SKM-1 treated with dmso at 0.1 percent for 144 hours (cell line): Measurements from ENCODE around the gene GLT6D1.
"Not testable (repeated sequence)": the region's sequence is repeated elsewhere in the genome, so short reads cannot be mapped to it uniquely, and the experiment has no call there.

Source experiments
- DNase-seq: peaks from one replicate; lab custom pipeline; 2025; ENCODE audit not compliant: unreplicated experiment; lab: John Stamatoyannopoulos, UW

The GLT6D1 gene, protein sequence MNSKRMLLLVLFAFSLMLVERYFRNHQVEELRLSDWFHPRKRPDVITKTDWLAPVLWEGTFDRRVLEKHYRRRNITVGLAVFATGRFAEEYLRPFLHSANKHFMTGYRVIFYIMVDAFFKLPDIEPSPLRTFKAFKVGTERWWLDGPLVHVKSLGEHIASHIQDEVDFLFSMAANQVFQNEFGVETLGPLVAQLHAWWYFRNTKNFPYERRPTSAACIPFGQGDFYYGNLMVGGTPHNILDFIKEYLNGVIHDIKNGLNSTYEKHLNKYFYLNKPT

GRCh38 chr9:135639196-135639595, at the start of gene GLT6D1:
Gene GLT6D1, minus strand, starts transcription at chr9:135639540. Its CDS starts 353 bp downstream, at chr9:135639187.
- no peak for DNase-seq

GRCh38 chr9:135689011-135689410, 49.7 kb upstream of the GLT6D1 start:
- no peak for DNase-seq

GRCh38 chr9:135687216-135687615, 47.9 kb upstream of the GLT6D1 start:
- no peak for DNase-seq

DNA sequence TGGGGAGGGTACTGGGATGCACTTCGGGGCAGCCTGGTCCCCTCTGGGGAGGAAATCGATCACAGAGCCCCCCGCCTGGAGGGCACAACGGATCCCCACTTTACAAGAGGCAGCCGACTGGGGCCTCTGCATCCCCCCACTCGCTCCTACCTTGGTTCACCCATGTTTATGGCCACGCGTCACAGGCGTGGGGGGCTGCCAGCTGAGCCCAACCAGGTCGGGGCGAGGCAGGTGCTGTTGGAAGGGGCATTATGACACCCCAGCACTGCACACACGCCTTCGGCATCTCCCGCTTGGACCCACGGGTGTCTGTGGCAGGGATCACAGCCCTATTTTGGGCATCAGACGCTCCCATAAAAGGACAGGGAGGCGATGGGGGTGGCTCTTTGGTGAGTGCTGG, 45.4 kb upstream of the GLT6D1 start:
- no peak for DNase-seq

- no peak for DNase-seq
Measured at GRCh38 chr9:135683401-135684034, 44.2 kb upstream of the GLT6D1 start.

- DNase-seq: no peak
Measured at GRCh38 chr9:135681161-135681560, 41.8 kb upstream of the GLT6D1 start.

DNA sequence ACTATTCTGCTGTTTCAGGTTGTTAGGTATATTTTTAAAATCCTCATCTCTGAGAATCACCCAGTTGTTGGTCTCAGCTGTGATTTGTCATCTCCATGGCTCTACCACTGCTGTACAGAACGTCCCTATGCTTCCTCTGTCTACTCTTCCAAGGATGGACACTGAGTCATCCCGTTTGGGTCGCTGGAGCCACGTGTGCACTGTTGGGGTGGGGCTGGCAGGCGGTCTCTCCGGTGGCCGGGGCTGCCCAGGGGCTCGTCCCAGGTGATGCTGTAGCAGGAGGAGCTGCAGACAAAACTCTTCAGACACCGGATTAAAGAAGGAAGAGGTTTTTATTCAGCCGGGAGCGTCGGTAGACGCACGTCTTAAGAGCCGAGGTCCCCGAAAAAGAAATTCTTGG, 40.7 kb upstream of the GLT6D1 start:
- no peak for DNase-seq

DNA sequence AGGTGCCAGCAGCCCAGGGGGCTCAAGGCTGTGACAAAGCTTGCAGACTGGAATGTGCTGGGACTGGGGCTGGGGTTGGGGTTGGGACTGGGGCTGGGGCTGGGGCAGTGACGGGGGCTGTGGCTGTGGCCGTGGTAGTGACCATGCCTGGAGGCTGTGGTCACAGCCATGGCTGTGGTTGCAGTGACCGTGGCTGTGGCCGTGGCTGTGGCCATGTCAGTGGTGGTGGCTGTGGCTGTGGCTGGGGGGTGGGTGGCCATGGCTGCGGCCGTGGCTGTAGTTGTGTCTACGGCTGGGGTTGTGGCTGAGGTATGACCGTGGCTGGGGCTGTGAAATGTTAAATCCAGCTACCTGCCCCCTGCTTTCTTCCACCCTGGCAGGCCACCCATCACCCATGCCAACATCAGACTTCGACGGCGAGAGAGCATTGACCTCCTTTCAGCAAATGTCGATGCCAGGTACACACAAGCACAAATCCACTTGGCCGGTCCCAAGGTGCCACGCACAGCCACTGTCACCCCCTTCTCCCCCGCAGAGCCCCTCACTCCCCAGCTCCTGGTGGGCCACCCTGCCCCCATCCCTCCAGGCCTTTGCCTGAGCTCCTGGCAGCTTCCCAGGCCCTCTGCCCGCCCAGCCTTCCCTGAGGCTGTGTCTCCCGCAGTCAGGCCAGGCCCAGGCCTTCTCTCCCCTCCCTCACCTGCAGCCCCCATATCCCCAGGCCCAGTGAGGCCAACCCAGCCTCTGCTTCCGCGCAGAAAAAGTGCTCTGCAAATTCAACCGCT, 39.1 kb upstream of the GLT6D1 start:
- DNase-seq: no peak

DNA sequence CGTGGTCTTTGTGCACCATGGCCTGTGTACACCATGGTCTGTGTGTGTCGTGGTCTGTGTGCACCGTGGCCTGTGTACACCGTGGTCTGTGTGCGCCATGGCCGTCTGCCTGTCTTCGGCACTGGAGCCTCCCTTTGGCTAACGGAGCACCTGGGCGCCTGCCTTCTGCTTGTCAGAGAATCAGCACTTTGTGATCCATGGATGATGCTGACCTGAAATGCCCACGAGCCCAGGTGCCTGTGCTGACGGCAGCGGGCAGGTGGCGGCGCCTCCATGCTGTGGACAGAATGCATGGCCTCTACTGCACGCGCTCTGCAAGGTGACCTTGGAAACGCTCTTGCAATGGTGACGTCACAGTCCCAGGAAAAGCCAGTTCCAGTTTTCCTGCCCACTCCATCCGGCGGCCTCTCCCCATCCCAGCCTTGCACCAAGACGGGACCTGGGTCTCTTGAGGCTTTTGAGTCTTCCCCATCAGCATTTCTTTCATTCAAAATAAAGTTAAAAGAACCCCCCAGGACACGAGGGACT, 38.4 kb upstream of the GLT6D1 start:
- DNase-seq: no peak

GRCh38 chr9:135676891-135677290, 37.6 kb upstream of the GLT6D1 start:
- no peak for DNase-seq

DNA sequence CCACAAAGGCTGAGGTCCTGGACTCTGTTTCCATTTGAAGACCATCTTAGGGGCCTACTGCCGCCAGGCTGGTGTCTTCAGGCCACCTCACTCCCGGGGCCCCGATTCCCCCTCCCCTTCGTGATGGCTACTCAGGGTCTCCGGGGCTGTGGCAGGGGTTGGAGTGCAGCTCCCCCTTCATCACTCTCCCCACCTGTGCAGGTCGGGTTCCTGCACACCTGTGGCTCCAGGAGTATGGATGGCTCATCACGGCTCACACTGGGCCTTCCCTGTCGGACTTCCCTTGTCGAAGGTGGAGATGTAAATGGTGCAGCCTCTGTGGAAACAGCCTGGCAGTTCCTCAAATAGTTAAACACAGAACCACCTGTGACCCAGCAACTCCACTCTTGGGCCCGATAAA, 35.6 kb upstream of the GLT6D1 start:
- no peak for DNase-seq

DNA sequence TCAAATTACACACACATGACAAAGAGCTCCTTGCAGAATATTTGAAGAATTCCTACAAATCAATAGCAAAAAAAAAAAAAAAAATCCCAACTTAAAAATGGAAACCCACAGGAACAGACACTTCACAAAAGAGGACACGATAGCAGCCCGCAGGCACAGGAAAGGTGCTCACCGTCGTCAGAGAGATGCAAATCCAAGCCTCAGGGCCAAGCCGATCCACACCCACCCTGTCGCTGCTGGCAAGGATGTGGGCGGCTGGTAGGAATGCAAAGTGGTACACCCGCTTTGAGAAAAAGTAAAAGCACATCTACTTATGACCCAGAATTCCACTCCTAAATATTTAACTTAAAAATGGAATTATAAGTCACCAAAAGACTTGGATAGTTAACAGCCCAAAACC, 34.6 kb upstream of the GLT6D1 start:
- DNase-seq: no peak

DNA sequence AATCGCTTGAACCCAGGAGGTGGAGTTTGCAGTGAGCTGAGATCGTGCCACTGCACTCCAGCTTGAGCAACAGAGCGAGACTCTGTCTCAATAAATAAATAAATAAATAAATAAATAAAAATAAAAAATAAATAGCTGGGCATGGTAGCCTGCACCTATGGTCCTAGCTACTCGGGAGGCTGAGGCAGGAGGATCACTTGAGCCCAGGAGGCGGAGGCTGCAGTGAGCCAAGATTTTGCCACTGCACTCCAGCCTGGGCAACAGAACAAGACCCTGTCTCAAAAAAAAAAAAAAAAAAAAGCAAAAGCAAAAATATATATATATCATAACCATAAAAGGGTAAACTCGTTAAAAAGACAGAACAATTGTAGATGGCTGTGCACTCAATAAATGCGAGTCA, 33.4 kb upstream of the GLT6D1 start:
- not testable (repeated sequence) for DNase-seq

DNA sequence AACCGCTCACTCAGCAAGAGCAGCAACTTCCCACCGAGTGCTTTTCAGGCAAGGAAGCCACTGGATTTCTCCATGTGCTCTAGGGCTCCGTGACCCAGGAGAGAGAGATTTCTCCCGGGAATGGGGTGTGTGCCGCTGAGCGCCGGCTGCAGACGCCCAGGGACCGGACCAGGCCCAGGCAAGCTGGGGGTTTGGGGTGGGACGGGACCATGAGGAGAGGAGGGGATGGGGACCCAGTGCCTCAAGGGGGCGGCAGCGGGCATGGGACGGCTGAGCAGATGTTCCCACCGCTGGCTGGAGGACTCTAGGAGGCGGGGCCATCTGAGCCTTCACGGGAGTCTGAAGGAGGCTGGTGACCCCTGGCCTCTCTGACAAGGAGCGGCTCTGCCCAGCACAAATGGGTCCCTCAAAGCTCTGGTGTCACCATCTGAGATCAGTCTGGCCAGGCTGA, 32.3 kb upstream of the GLT6D1 start:
- DNase-seq: no peak

DNA sequence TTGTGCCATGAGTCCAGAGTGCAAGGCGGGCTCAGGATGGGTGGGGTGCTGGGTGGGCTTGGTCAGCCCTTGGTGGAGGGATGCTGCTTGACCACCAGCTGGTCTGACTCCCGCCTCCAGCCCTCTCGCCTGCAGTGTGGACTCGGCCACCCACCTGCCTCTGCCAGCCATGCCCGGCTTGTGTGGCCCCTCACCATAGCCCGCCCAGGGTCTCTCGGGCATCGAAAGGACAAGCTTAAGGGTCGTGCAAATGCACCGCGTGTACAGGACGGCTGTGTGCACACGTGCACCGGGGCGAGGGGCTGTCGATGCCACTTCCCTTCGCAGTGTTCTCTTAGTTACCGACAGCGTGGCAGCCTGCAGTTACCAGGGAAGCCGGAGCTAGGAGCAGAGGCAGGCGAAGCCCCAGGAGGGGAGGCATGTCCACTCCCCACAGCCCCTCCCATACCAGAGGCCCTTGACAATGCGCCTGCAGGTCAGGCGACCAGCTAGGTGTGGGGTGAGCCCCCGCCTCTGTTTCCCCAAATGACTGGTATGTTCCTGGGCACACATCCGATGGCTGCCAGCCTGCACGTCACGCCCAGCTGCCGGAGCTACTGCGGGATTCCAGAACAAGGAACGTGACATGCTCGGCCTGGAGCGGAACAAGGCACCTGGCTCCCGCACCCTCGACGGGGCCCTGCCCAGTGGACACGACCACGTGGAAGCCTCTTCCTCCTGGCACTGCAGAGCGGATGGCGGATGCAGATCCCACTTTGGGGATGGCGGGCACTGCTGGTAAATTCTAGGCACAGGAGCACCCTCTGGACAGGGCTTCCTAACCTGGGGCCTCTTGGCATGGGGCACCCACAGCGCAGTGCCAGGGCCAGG, 31.6 kb upstream of the GLT6D1 start:
- no peak for DNase-seq

- DNase-seq: no peak
Measured at GRCh38 chr9:135669616-135670285, 30.4 kb upstream of the GLT6D1 start.

DNA sequence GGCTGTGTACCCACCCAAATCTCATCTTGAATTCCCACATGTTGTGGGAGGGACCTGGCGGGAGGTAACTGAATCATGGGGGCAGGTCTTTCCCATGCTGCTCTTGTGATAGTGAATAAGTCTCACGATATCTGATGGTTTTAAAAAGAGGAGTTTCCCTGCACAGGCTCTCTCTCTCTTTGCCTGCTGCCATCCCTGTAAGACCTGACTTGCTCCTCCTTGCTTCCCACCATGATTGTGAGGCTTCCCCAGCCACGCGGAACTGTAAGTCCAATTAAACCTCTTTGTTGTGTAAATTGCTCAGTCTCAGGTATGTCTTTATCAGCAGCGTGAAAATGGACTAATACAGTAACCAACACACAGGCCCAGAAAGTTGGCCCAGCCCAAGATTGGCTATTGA, 29.7 kb upstream of the GLT6D1 start:
- DNase-seq: not testable (repeated sequence)

GRCh38 chr9:135667463-135668001, 28.2 kb upstream of the GLT6D1 start:
- DNase-seq: no peak

DNA sequence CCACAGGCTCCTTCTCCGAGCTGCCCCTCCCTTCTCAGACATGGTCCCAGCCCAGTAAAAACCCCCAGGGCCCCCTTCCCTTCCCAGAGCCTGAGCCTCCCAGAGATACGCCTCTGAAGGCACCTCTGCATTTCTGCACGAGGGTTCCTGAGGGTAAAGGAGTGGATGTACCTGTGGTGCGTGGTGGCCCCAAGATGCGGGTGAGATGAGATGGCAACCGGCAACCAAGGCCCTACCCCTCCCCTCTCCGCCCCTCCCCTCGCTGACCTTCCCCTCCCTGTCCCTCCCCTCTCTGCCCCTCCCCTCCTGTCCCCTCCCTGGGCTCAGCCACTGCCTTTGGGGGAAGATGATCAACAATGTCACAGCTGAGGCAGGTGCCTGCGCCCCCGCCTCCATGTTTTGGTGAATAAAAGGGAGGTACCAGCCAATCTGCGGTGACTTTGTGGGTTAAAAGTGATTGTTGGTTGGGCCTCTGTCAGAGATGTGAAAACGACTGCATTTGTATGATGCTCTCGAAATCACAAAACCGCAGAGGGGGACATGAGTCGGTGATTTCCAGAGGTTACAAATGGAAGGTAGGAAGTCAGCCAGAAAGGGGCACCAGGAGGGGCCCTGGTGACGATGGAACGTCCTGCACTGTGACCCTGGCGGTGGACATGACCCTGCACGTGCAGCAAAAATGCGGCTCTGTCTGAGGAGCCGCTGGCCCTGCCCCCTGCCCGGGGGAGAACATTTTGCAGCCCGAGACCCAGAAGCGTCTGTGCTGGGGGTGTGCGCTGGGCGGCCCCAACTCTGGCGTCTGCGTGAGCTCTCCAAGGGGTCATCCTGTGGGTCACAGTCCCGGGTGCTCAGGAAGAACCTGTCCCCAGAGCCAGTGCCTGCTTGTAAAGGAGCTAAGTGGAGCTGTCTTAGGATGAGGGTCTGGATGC, 27.5 kb upstream of the GLT6D1 start:
- no peak for DNase-seq
